ENCODE measurements around the gene NHEJ1.
A peak's percentile ranks its signal among the peaks of the same experiment; 100 is the strongest.

NHEJ1 gene

DNA sequence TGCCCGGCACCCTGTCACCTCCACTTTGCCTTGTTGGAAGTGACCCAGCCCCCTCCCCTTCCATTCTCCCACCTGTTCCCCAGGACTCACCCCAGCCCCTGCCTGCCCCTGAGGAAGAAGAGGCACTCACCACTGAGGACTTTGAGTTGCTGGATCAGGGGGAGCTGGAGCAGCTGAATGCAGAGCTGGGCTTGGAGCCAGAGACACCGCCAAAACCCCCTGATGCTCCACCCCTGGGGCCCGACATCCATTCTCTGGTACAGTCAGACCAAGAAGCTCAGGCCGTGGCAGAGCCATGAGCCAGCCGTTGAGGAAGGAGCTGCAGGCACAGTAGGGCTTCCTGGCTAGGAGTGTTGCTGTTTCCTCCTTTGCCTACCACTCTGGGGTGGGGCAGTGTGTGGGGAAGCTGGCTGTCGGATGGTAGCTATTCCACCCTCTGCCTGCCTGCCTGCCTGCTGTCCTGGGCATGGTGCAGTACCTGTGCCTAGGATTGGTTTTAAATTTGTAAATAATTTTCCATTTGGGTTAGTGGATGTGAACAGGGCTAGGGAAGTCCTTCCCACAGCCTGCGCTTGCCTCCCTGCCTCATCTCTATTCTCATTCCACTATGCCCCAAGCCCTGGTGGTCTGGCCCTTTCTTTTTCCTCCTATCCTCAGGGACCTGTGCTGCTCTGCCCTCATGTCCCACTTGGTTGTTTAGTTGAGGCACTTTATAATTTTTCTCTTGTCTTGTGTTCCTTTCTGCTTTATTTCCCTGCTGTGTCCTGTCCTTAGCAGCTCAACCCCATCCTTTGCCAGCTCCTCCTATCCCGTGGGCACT lies 21.9 kb upstream of the NHEJ1 start:
- DNase-seq (ENCODE audit: low read depth): no peak

DNA sequence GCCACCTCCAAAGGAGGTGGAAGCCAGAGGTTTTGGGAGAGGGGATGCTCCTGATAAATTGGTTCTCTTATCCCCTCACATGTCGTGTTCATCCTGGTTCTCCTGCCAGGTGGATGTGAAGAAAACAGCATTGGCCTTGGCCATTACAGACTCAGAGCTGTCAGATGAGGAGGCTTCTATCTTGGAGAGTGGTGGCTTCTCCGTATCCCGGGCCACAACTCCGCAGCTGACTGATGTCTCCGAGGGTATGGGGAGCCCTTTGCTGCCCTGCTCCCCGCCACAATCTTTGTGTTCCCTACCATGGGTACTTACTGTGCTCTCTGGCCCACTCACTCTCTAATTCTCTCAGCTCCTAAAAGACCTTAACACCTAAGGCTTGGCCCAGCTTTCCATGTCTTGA lies 20.9 kb upstream of the NHEJ1 start:
- DNase-seq (ENCODE audit: low read depth): no peak

DNA sequence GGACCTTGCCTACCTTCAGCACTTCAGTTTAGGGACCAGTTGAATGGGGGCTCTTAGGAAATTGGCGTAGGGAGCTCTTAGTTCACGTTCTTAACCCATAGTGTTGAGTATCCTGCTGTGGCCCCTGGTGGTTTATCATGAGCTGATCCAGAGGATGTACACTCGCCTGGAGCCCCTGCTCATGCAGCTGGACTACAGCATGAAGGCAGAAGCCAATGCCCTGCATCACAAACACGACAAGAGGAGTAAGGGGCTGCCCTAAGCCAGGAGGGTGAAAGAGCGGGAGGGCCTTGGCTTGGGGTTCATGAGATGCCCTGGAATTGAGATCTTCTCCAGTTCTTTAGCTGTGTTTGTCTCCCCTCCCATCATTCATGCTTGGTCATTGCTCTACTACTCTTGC lies 20.3 kb upstream of the NHEJ1 start:
- no peak for DNase-seq (ENCODE audit: low read depth)

DNA sequence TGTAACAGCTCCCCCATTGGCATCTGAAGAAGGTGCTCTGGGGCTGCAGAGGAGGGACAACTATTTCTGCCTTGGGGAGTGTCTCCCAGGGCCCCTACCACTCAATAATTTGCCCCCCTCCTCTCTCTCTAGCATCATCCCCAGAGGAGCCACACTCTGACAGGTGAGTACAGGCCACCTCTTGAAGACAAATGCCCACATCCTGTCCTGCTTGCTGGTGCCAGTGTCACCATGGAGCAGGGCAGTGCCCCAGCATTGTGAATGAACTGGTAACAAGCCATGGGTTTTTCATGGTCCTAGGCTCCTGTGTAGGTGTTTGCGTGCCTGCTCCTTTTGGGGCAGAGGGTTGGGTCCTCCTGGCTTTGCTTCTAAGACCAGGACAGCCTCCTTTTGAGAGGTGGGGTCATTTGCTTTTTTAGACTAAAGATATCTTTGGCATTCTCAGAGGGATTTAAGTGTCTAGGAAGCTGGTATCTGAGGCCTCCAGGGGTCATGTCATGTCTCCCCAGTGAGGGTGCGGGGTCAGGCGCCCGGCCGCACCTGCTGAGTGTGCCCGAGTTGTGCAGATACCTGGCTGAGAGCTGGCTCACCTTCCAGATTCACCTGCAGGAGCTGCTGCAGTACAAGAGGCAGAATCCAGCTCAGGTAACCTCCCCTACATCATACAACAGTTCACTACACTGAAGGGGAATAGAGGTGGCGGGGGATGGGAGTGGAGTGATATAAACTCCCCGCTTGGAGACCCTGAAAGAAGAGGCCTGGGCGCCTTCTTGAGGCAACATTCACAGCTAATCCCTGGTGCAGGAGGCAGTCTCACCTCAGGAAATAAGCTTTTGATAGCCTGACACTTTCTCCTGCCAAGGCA lies 19.2 kb upstream of the NHEJ1 start:
- DNase-seq (ENCODE audit: low read depth): no peak

DNA sequence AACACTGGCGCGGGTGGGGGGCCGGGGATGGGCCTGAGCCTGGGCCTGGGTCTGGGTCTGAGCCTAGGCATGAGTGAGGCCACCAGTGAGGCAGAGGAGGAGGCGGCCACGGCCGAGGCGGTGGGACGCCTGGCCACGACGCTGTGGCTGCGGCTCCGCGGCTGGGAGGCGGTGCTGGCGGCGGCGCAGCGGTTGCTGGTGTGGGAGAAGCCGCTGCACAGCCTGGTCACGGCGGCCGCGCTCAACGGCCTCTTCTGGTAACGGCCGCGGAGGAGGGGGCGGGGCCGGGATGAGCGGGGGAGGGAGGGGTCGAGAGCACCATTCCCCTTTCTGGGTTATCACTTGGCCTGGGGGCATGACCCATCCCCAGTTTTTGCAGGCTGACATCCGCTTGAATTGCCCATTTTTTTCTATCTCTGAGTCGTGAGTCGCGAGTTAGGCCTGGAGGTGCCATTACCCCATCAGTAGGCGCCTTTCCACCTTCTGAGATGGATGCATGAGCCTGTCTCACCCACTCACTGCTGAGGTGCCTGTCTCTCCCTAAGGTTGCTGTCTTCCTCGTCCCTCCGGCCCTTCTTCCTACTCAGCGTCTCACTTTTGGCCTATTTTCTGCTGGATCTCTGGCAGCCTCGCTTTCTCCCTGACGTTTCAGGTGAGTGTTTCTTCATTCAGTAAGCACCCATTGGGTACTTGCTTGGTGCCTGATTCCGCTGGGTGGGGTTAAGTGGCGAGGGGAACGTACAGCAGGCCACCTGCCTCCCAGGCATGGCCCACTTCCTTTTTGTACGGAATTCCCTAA lies 18.0 kb upstream of the NHEJ1 start:
- peak; percentile 22 for DNase-seq (ENCODE audit: low read depth)

DNA sequence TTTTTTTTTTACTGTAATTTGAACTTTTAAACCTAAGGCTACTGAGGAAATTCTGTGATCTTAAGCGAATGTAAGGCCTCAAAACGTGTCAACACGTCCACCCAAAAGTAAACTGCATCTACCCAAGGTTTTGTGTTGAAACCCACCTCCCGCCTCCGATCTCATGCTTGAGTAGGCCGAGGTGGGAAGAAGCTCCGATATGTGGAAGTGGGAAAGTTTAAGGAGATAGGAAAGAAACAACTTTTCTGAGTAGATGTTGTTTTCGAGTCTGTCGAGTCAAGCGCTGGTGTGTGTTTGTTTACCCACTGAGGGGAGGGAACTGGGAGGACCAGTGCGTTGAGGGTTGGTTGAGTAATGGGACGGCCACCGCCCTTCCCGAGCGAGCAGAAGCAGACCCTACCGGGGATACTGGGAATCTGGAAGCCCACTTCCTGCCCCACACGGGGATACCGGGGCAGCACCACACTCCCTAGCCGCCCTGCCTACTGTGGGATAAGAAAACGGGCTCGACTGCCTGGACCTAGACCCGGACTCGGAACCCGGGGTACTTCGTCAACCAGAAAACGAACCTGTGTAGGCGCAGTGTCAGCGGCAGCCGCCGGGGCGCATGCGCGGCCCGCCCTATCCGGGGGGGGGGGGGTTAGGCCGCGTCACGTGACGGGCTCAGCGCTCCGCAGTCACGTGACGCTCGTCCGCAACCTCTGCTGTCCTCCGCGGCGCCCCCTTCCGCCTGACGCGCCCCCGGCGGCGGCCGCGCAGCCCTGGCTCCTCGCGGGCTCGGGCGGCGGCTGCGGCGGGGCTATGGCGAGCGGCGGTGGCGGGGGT lies 17.1 kb upstream of the NHEJ1 start, which contains the start of gene RETREG2:
TSS of gene RETREG2 (plus strand) at position 724 of the 825 bp plus-strand sequence. CDS start at position 802, 78 bp downstream.
- DNase-seq (ENCODE audit: low read depth): peak; percentile 67

DNA sequence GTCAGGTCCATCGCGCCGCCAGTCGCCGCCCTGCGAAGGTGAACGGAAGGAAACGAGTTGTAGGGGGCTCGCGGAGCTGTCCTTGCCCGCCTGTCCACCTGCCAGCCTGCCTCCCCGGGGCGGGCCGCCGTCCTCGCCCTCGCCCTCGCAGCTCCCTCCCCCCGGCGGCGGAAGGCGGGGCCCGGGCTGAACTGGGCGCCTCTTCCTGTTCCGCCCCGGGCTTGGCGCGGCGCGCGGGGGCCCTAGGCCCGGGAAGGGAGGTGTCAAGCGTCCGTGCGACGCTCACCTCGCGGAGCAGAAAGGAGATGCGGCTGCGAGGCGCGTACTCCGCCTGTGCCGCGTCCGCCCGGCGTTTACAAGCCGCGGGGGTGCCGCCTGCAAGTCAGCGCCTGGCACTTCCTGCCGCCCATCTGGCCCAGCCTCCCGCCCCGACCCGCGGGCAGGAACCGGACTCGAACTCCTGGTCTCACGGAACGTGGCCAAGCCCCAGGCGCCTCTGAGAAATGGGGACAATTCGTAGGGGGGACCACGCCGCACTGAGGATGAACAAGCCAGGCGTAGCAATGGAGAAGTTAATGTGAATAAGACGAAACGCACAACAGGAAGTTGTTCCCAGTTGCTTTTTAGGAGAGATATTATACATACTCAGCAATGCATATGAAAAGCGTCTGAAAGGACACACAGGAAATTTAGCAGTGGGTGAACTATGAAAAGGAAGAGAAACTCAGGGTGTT lies 16.4 kb upstream of the NHEJ1 start, which contains the start of gene CNPPD1:
TSS of gene CNPPD1 (minus strand) at position 108 of the 734 bp plus-strand sequence. CDS start at position 11, 97 bp downstream.
- peak; percentile 81 for DNase-seq (ENCODE audit: low read depth)

DNA sequence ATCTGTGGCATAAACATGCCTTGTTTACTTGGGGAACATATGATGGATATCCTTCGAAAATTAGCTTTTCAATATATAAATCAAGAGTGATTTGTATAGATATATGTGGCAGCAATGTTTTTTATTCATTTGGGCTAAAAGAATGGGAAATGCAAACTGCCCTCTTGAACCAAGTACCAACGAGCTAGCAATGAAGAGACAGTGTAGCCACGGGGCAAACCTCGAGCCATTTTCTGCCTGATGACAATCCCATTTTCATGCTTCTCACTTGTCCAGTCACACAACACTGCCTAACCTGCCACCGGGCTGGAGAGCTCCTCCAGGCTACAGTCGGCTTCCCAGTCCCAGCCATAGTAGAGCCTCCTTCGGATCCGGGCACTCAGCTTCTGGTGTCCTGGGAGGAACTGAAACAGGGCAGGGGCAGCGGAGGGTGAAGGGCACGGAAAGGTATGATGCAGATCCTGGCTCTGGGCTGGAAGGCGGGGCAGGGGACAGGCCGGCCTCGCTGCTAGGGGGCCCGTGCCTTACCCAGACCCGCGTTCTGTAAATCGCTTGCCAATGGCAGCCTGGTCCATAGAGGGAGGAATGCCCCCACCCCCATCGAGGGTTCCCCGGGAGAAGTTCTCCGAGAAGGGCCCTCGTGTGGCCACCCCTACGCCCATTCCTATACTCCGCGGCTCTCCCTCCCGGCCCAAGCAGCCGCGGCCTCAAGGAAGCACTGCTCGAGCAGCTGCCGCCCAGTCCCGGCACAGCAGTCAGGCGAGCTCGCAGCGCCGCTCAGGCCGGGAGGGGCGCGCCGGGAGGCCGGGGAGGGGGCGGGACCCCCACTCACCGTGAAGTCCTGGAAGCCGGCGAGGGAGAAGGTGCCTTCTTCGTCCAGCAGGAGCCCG lies 15.6 kb upstream of the NHEJ1 start:
- no peak for DNase-seq (ENCODE audit: low read depth)

DNA sequence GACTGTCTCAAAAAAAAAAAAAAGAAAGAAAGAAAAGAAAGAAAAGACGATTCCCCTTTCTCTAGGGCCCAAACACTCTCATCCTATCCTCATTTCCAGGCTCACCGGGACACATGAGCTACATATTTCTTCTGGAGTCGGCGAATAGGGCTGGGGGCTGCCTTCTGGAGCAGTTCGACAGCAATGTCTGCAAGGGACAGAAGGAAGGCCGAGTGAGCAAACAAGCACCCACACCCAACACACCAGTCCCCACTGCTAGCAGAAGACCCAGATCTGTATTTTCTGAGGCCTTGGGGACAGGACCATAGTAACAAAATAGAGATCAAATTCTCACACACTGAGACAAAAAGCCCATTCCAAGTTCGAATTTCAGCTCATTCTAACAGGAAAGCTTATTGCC lies 14.9 kb upstream of the NHEJ1 start:
- DNase-seq (ENCODE audit: low read depth): no peak

DNA sequence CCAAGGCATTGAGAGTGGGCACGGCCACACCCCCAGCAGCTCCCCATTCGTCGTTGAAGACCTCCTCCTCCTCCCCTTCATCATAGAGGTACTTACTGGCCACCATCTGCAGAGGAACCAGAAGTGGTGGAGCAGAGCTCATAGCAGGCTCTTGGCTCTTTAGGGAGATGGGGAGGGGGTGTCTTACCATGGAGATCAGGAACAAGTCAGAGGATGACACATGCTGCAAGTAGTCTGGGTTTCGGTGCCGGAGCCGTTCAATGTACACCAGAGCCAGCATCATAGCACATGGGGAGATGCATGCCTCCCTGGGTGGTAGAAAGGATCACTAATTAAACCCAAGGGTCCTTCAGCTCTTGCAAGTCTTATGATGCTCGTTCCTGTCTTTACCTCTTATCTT lies 14.2 kb upstream of the NHEJ1 start:
- no peak for DNase-seq (ENCODE audit: low read depth)

DNA sequence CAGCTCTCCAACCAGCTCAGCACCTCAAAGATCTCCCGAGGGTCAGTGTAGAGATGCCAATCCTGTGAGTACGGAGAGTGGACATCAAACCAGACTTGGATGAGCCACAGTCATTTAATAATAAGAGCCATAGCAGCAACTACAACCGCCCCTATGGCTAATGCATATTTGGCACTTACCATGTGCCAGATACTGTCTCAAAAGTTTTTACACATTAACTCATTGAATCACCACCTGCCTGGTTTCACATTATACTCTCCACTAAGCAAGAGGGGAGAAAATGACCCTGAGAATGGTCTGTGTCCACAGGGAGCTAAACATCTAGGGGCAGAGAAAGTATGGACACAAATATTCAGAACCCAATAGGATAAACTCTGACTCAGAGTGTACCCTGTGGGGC lies 13.5 kb upstream of the NHEJ1 start:
- DNase-seq (ENCODE audit: low read depth): no peak

DNA sequence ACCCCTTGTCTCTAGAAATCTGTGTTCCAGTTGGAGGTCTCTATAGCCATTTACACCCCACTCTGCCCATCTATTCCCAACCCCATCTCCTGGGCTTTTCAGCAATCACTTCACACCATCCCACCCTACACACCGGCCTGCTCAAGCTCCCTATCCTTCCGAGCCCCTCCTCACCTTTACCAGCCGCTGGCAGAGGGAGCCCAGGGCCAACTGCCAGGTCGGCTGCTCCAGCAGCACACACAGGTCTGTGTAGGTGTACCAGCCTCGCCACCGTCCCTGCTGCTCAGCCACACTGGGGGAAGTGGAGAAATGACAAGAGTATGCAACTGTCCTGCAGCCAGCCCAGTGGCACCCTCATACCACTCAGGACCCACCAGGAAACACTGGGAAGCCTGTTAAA lies 12.6 kb upstream of the NHEJ1 start:
- no peak for DNase-seq (ENCODE audit: low read depth)

DNA sequence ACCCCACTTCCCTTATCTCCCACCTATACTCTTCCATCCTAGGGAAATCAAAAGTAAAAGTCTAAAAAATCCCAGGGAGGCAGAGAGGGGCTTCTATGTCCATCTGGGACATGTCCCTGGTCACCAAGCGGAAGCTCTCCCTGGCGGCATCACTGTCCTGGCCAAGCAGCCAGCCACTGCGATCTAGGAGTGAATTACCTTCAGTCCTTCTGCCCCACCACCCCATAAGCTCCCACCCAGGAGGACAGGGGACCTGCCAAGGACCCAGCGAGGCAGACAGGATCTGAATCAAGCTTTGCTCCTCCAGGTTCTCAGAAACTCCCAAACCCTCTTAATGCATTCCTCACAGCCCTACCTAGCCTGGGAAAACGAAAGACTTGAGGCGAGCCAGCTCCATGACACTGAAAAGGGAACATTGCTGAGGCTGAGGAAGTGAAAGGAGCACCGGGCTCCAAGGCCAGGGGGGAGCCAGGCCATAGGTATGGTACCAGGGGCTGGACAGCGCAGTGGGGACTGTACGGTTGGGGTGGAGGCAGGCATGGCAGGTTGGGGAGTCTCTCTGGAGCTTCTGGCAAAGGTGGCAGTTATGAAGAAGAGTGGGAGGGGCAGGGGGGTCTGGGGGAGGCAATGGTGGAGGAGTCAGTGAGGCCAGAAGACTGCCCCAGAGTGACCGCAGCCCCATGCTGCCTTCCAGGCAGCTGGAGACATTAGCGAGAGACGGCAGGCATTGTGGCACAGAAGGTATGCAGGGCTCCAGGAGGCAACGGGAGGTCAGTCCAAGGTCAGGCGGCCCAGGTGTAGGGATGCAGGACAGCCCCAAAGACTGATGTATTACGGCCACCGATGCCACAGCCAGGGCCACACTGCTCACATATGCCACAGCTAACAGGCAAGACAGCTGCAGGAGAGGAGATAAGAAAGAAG lies 11.9 kb upstream of the NHEJ1 start:
- DNase-seq (ENCODE audit: low read depth): no peak

DNA sequence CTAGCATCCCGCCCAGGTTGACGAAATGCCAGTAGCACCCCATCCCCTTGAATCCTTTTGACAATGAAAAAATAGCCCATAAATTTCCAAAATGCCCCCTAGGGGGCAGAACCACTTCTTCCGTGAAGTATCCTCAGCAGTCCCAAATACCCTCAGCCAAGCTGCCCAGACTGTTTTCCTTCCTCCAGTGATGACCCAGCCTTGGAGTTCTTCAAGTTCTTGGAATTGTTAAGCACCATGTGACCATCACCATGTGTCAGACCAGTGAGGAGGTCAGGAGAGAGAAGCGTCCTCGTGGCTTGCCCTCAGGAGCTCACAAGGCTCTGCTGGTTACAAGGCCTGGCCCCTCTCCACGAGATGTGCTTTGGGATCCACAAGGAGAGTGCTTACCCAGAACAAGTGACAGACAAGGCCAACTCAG lies 10.6 kb upstream of the NHEJ1 start:
- DNase-seq (ENCODE audit: low read depth): no peak

DNA sequence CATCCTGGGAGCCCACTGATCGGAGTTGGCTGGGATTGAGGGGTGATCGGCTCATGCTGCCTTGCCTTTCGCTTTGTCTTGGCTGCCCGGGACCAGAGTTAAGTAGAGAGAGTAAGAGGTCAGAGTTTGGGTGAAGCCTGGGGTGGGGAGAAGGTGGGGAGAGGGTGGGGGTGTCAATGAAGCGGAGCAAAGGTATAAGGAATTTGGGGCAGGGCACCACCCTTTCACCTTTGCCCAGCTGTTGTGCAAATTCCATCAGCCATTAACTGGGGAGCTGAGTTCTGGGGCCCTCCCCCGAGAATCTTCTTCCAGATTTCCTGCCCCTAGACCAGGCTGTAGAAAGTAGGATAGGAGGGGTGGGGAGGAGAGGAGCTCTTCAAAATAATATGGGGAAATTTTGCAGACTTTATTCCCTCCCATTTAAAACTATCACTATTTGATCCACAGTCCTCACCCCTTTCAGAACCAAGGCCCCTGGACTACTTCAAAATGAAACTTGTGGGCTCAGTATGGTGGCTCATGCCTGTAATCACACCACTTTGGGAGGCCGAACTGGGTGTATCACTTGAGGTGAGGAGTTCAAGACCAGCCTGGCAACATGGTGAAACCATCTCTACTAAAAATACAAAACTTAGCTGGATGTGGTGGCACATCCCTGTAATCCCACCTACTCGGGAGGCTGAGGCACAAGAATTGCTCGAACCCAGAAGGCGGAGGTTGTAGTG lies 9.5 kb upstream of the NHEJ1 start, which contains the start of gene SLC23A3:
TSS of gene SLC23A3 (minus strand) at position 100 of the 725 bp plus-strand sequence. CDS start at position 55, 45 bp downstream.
- DNase-seq (ENCODE audit: low read depth): no peak

DNA sequence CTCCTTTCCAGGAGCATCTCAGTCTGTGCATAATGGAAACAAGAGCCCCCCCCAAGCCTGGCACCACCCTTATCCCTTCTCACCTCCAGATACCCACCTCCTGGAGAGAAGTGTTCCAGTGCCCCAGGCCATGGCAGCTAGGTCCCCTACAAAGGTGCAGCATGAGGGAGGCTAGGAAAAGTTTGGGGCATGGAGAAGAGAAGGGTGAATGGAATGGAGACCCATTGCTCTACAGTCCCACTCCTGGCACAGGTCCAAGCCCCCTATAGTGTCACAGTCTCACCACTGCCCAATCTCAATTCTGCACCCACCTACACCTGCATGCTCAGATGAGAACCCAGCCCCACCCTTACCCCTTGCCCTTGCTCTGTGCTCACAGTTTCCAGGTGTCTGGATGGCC lies 8.3 kb upstream of the NHEJ1 start:
- DNase-seq (ENCODE audit: low read depth): no peak

DNA sequence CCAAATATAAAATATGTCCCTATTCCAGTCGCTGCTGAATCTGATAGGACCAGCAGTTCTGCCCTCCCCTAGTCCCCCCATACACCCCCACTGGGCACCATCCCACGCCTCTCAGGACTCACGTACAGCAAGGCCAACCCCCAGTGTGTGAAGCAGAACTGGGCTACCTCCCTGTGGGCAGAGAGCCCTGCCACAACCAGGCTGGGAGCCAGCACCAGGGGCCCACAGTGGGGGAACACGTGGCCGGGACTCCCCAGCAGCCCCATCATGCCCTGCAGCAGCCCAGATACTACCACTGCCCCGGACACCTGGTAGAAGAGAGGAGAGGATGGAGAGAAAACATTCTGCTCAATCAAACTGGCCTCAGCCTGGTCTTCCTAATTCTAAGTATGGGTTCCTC lies 7.9 kb upstream of the NHEJ1 start:
- no peak for DNase-seq (ENCODE audit: low read depth)

DNA sequence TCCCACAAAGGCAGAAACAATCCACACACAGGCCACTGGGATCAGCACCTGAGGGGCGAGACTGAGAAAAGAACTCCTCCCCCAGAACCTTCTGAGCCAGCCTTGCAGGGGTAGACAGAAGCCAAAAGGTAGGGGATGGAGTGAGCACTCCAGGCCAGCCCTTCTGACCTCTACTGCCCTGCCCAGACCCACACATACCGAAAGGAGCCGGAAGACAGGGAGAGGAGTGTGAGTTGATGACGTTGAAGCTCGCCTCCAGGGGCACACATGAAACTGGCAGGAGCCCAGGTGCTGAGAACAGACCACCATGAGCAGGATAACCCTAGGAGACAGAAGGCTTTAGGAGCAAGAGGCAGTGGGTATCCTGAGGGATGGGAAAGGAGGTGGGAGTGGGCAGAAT lies 7.4 kb upstream of the NHEJ1 start:
- DNase-seq (ENCODE audit: low read depth): no peak
